Hematopoietic multipotent progenitor cell treated with erythropoietin and hydrocortisone succinate and interleukin-3 and kit ligand, for 17 days (in vitro differentiated cells): ENCODE results near the gene TSPAN14.

Experiments used
- DNase-seq: peaks from one replicate; pipeline ENCODE4 v3.0.0-alpha.2; 2015; ENCODE audit warnings: low spot score

The TSPAN14 gene

GRCh38 chr10:80454513-80455460, 677 bp downstream of the TSPAN14 start:
- DNase-seq: peak; percentile 48

- no peak for DNase-seq
Measured at GRCh38 chr10:80455461-80456349, 1.6 kb downstream of the TSPAN14 start.

GRCh38 chr10:80457554-80458262, 3.6 kb downstream of the TSPAN14 start:
- no peak for DNase-seq

GRCh38 chr10:80458263-80458625, 4.1 kb downstream of the TSPAN14 start:
- no peak for DNase-seq

DNA sequence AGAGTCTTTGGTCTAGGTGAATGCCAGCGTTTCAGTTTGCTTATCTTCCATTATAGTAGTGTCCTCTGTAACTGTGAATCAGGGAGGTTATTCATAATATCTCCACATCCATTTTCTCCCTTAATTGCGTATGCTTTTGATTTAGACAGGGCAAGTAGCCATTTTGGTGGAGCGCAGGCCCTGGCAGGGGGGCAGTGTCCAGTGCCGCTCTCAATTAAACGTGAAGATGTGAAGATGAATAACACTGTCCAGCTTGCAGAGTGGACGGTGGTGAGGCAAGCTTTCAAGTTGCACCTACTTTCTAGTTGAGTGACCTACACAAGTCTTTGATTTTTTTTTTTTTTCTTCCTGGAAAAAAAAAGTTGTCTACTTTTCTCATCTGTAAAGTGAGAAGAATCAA, 4.5 kb downstream of the TSPAN14 start:
- no peak for DNase-seq

DNA sequence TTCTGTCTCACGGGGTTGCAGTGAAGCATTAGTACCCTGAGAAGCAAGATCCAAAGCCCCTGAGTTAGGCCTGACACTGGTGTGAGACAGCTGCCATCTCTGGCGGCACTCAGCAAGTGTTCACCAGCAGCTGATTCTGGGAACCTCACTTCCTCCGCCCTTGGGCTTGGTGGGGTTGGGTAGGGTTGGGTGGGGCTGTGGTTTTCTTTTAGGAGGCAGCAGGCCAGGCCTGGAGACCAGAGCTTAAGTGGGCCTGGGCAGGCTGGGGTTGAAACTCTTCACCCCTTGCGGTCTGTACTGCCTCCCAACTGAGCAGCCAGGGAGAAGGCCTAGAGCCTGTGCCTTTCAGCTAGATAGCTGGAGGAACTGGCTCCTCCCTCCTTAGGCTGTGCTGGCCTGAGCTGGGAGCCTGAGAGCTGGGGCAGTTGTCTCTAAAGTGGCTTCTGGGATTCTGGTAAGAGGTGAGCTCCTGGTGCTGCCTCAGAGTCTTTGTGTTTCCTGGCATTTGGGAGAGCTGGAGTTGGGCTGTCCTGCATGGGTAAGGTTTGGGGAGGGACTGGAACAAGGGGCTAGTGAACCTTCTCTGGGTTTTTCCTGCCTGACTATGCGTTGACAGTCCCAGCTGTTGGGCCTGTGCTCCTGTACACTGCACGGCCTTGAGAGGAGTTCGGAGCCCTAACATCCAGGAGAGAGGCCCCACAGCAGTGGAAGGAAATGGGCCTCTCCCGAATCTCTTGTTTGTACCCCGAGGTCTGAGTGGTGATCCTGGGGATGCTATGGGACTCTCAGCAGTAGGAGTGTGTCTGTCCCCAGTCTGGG, 5.1 kb downstream of the TSPAN14 start:
- DNase-seq: peak; percentile 69

DNA sequence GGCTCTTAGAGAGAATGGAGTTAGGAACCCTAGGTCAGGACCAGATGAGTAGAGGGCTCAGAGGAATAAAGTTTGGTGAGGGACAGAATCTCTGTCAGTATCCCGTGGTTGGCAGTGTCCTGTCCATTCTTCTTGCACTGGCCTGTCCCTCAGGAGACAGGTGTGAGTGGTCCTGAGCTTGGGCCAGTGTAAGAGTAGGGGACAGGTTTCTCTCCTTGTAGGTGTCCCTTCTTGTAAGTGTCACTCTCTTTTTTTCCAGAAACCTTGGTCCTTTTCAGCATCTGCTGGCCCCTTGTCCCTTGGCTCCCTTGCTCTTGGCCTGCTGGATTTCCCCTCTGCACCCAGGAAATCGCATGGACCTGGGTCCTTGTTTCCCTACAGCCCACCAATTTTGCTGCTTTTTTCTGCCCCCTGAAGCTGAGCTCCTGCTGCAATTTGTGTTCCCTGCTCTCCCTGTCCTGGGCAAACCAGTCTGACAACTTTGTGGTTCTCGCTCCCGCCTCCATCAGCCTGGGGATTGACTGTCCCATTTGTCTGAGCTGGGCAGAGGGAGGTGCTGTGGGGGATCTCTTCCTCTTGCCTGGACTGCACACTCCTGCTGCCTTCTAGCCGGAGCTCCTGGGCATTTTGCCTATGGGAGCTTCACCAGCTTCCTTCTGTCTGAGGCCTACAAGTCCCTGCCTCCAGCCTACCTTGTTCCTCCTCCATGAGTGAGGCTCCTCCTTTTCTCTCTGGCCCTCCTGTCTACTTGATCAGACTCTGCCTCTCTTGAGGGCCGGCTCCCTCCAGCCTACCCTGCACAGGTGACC, 6.5 kb downstream of the TSPAN14 start:
- DNase-seq: no peak

DNA sequence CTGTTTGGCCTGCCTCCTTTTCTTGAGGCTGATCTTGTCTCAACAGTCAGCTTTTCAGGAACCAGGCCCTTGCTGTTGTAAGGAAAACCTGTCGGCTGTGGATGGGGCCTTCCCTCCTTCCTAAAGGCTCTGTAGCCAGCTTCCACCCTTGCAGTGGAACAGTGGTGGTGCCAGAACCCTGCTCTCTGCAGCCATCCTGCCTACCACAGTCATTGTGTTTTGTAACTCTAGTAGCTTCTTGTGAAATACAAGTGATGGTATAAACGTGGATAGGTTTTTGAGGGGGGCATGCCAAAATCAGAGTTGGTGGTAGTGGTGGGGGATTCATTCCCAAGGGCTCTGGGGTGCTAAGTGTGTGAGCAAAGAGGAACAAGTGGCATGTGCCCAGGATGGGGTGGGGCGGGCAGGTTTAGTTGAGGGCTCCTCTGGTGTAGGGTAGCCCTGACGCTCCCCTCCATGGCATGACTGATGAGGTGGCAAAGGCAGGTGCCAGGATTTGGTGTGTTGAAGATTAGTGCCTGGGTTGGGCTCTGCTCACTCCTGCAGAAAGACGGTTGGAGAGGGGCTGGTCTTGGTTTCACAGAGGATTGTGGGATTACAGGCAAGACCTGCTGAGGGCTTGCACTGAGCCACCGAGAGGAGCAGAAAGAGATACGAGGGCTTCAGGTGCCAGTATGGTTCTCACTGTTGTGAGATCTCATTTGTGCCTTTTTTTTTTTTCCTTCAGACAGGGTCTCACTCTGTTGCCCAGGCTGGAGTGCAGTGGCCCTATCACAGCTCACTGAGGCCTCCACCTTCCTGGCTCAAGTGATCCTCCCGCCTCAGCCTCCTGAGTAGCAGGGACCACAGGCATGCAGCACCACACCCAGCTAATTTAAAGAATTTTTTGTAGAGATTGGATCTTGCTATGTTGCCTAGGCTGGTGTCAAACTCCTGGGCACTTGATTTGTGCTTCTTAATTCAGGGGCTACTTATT, 7.4 kb downstream of the TSPAN14 start:
- no peak for DNase-seq

- DNase-seq: no peak
Measured at GRCh38 chr10:80462299-80462980, 8.3 kb downstream of the TSPAN14 start.

- no peak for DNase-seq
Measured at GRCh38 chr10:80462981-80463741, 9.1 kb downstream of the TSPAN14 start.

DNA sequence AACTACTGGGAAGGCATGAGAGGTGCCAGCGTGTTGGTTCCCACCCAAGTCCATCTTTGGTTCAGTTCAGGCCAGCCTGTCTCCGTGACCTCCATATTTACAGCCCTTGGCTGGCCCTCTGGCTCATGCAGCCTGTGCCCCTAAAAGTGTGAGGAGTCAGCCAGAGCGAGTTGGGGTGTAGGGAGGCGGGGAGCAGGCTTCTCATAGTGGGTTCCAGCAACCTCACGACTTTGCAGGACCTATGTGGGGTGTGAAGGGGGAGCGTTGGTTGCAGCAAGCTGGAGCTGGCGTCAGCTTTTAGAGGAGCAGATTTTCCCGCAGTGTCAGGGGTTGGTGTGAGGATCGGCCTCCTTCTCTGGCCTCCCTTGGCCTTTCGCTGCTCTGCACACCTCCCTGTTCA, 9.8 kb downstream of the TSPAN14 start:
- no peak for DNase-seq

- no peak for DNase-seq
Measured at GRCh38 chr10:80464557-80465450, 10.7 kb downstream of the TSPAN14 start.

- no peak for DNase-seq
Measured at GRCh38 chr10:80465451-80465835, 11.3 kb downstream of the TSPAN14 start.

DNA sequence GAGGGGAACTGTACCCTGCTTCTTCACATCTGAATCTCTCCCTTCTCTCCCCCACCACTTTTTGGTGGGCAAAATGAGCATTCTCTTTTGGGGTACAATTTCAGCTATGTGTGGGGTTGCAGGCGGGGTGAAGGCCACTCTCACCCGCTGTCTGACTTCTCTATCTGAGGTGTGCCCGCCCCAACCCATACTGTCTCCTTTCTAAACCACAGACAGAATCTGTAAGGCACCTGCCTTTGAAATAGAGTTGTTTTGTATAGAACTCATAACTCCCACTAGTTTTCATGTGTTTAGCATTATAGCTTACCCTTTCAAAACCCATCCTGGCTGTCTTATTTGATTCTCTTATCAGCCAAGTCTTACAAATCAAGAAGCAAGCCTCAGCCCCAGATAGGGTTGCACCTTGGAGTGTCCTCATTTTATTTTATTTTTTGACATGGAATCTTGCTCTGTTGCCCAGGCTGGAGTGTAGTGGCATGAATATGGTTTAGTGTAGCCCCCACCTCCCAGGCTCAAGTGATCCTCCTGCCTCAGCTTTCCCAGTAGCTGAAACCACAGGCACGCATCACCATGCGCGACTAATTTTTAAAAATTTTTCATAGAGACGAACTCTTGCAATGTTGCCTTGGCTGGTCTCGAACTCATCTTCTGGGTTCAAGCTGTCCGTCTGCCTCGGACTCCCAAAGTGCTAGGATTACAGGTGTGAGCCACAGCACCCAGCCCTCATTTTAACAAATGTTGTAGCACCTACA, 11.9 kb downstream of the TSPAN14 start:
- no peak for DNase-seq

DNA sequence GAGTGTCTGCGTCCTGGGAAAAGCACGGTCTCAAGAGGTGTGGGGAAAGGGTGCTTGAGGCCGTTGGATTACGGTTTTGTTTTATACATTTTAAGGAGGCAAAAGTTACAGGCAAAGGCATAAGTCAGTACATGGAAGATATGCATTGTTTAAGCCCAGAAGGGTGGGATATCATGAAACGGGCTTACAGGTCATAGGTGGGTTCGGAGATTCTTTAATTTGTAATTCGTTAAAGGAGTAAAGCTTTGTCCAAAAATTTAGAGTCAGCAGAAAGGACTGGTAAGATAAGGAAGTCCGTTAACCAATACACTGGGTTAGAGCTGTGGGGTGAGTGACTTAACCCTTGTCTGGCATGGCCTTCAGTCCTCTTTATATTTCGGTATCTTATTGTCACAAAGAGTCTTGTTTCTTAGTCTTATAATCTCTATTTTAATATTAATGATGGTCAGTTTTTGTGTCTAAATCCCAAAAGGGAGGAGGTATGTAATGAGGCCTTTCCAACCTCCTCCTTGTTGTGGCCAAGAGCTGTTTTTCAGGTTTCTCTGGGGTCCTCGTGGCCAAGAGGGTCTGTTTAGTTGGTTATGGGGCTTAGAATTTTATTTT, 12.7 kb downstream of the TSPAN14 start:
- no peak for DNase-seq

DNA sequence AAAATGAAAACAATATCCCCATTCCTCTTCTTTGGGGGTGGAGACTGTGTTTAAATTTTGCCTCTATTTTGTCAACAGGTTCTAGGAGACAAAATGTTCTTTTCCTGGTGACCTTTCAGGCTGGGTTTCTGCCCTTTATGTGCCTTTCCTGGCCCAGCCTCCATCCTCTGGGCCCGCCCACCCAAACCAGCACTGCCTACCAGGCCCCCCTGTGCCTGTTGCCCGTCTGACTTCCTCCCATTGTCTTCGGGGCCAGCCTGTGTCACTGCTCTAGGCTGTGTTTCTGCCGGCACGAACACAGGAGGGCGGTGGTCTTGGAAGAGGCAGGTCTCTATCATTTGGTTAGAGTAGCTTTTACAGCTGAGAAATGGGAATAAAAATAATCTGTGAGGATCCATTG, 13.9 kb downstream of the TSPAN14 start:
- DNase-seq: no peak
